Panc1 (cell line): ENCODE data around the gene CAPN8.

Source experiments
- POLR2AphosphoS5 ChIP-seq: IDR thresholded peaks from 2 replicates; pipeline ENCODE4 v1.6.1; 2012; ENCODE audit warnings: mild to moderate bottlenecking, low read depth, low read length, moderate library complexity
- TF ChIP-seq, protein P1 (sequence below): fragments of 450-650 bp; IDR thresholded peaks from 2 replicates; pipeline ENCODE4 v1.5.1; 2017; ENCODE audit warnings: mild to moderate bottlenecking

- TF ChIP-seq, protein P1, sequence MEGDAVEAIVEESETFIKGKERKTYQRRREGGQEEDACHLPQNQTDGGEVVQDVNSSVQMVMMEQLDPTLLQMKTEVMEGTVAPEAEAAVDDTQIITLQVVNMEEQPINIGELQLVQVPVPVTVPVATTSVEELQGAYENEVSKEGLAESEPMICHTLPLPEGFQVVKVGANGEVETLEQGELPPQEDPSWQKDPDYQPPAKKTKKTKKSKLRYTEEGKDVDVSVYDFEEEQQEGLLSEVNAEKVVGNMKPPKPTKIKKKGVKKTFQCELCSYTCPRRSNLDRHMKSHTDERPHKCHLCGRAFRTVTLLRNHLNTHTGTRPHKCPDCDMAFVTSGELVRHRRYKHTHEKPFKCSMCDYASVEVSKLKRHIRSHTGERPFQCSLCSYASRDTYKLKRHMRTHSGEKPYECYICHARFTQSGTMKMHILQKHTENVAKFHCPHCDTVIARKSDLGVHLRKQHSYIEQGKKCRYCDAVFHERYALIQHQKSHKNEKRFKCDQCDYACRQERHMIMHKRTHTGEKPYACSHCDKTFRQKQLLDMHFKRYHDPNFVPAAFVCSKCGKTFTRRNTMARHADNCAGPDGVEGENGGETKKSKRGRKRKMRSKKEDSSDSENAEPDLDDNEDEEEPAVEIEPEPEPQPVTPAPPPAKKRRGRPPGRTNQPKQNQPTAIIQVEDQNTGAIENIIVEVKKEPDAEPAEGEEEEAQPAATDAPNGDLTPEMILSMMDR, result no peak
- TF ChIP-seq POLR2AphosphoS5, result no peak
Measured at GRCh38 chr1:223680188-223680587, 14.7 kb upstream of the CAPN8 start.
